Body of pancreas (tissue), 4 donors: ENCODE results near the gene CPNE5. TPM values are rescaled to one million over a fixed set of nuclear protein-coding genes. Genes with fewer than 3 reads are reported as not detected.

Experiments
- ATAC-seq: fragments of 150-250 bp; one replicate; pipeline ENCODE4 v1.9.1; 2016
- DNase-seq, 4 donors: peaks; one replicate each; pipeline ENCODE4 v3.0.0-alpha.2; 2019
- H3K27ac ChIP-seq, 4 donors: fragments of 200-600 bp; sonication (generic); 1 replicate in 3 of 4; 2 replicates in 1 of 4; pipeline versions ENCODE4 v1.5.1 to v1.6.1; 2016 to 2019; ENCODE audit warnings: mild to moderate bottlenecking in 1 of 4, mixed read lengths in 1 of 4, moderate library complexity in 1 of 4
- H3K27me3 ChIP-seq, 2 donors: fragments of 200-600 bp; sonication (generic); one replicate each; pipeline ENCODE4 v1.6.0; 2016; ENCODE audit warnings: mild to moderate bottlenecking in 1 of 2
- H3K36me3 ChIP-seq, 2 donors: fragments of 200-600 bp; sonication (generic); replicated peaks in 1 of 2; 2 replicates each; pipeline ENCODE4 v1.5.1; 2016; ENCODE audit warnings: low read depth in 2 of 2; ENCODE audit not compliant: insufficient read depth in 1 of 2
- H3K4me1 ChIP-seq: fragments of 200-600 bp; sonication (generic); one replicate; pipeline ENCODE4 v1.6.0; 2016
- H3K4me3 ChIP-seq, 2 donors: fragments of 200-600 bp; sonication (generic); 1 replicate in 1 of 2; 2 replicates in 1 of 2; pipeline ENCODE4 v1.5.1; 2016 to 2019
- H3K9me3 ChIP-seq, 3 donors: fragments of 200-600 bp; sonication (generic); 1 replicate in 2 of 3; 2 replicates in 1 of 3; pipeline ENCODE4 v1.5.1; 2016
- CTCF ChIP-seq, 7 experiments: fragments of 450-650 bp in 4 of 7; fragments of 200-600 bp in 3 of 7; sonication (generic) in 3 of 7; IDR thresholded peaks; one replicate each; pipeline ENCODE4 v1.5.1; 2016 to 2019; ENCODE audit warnings: antibody characterized with exemption in 7 of 7
- POLR2A ChIP-seq, 3 donors: fragments of 450-650 bp; IDR thresholded peaks; one replicate each; pipeline ENCODE4 v1.6.1; 2016; ENCODE audit warnings: antibody characterized with exemption in 3 of 3, mild to moderate bottlenecking in 2 of 3
- WGBS, 2 donors: methylation state at CpG; one replicate each; pipeline ENCODE4 v1.1.5; 2017; 5-methylcytosine and 5-hydroxymethylcytosine counted together
- intact Hi-C: fragments of 100-400 bp; cut with DNase I; formaldehyde crosslinking; loops from one replicate; pipeline ENCODE4 v1.15.1; 2023
- total RNA-seq, 2 donors: library from RNA; depleted of rRNA; stranded (reverse); fragments of >200 nt; gene quantifications; one replicate each; pipeline ENCODE4 v1.1.0, GENCODE V29; 2016

The CPNE5 gene
- total RNA-seq, 2 donors from 2014 or later = 0.78 TPM; not detected in 1

- TF ChIP-seq CTCF (IDR thresholded peaks at IDR 0.05) (no peak), POLR2A (IDR thresholded peaks at IDR 0.05) (no peak)
- intact Hi-C loops = no loop called here
- no peak overlapping the region for H3K27ac ChIP-seq
These were observed 30.6 kb downstream of the CPNE5 start for GRCh38 chr6:36808634-36809033.

GRCh38 chr6:36807750-36808149 lies 31.5 kb downstream of the CPNE5 start:
- no peaks in the 10 kb centered on the region for H3K36me3 ChIP-seq
- H3K9me3 ChIP-seq = no peaks in the 10 kb centered on the region
- 92 to 93% methylated on average over 7 of the region's 7 CpGs for WGBS, 2 donors
- no peaks in the 10 kb centered on the region for H3K4me1 ChIP-seq
- no peak for DNase-seq
- H3K4me3 ChIP-seq = no peak overlapping the region
- H3K27ac ChIP-seq = no peak overlapping the region
- no peaks in the 10 kb centered on the region for H3K27me3 ChIP-seq
- intact Hi-C loops = no loop called here
- ATAC-seq = no peak
- TF ChIP-seq POLR2A (IDR thresholded peaks at IDR 0.05) = no peak
- TF ChIP-seq CTCF (IDR thresholded peaks at IDR 0.05) = no peak

More at GRCh38 chr6:36808634-36809033, 30.6 kb downstream of the CPNE5 start:
- Histone ChIP-seq H3K4me1 (no peaks in the 10 kb centered on the region), H3K36me3 (no peaks in the 10 kb centered on the region), H3K9me3 (no peaks in the 10 kb centered on the region), H3K4me3 (no peak overlapping the region), H3K27me3 (no peaks in the 10 kb centered on the region)
- DNase-seq = no peak
- WGBS, 2 donors = 17 to 32% methylated on average over 5 of the region's 5 CpGs
- no peak for ATAC-seq

GRCh38 chr6:36807143-36807542 lies 32.1 kb downstream of the CPNE5 start:
- Histone ChIP-seq H3K9me3 (no peaks in the 10 kb centered on the region), H3K27ac (no peak overlapping the region), H3K4me1 (no peaks in the 10 kb centered on the region), H3K36me3 (no peaks in the 10 kb centered on the region), H3K27me3 (no peaks in the 10 kb centered on the region), H3K4me3 (no peak overlapping the region)
- ATAC-seq = no peak
- intact Hi-C loops = no loop called here
- DNase-seq = no peak
- 63 to 85% methylated on average over 5 of the region's 5 CpGs for WGBS, 2 donors
- no peak for TF ChIP-seq CTCF (IDR thresholded peaks at IDR 0.05)
- no peak for TF ChIP-seq POLR2A (IDR thresholded peaks at IDR 0.05)

- Histone ChIP-seq H3K27me3 (no peaks in the 10 kb centered on the region), H3K36me3 (no peaks in the 10 kb centered on the region), H3K4me1 (peaks cover 1% of the 10 kb centered on the region), H3K4me3 (no peak overlapping the region), H3K9me3 (no peaks in the 10 kb centered on the region), H3K27ac (no peak overlapping the region)
- DNase-seq = no peak
- intact Hi-C loops = no loop called here
- no peak for TF ChIP-seq POLR2A (IDR thresholded peaks at IDR 0.05)
- TF ChIP-seq CTCF (IDR thresholded peaks at IDR 0.05) = no peak
- ATAC-seq = no peak
- WGBS, 2 donors = 78 to 88% methylated on average over 5 to 7 of the region's 8 CpGs
These were observed 33.3 kb downstream of the CPNE5 start for GRCh38 chr6:36805917-36806316.

- Histone ChIP-seq H3K4me3 (no peak overlapping the region), H3K27ac (no peak overlapping the region), H3K36me3 (no peaks in the 10 kb centered on the region), H3K4me1 (peaks cover 7% of the 10 kb centered on the region), H3K27me3 (no peaks in the 10 kb centered on the region), H3K9me3 (no peaks in the 10 kb centered on the region)
- WGBS, 2 donors = 49 to 65% methylated on average over 7 of the region's 7 CpGs
- no peak for TF ChIP-seq POLR2A (IDR thresholded peaks at IDR 0.05)
- no peak for TF ChIP-seq CTCF (IDR thresholded peaks at IDR 0.05)
- intact Hi-C loops = no loop called here
- ATAC-seq = no peak
- no peak for DNase-seq
These were observed 34.0 kb downstream of the CPNE5 start for GRCh38 chr6:36805096-36805797.
